HAP-1 (cell line): ENCODE results near the gene STK38L.

Experiments
- DNase-seq, 2 experiments: peaks; one replicate each; pipeline ENCODE4 v3.0.0-alpha.2; 2016 to 2020; ENCODE audit warnings: low spot score in 2 of 2
- H3K27me3 ChIP-seq: fragments of 250-450 bp; sonication (Bioruptor Pico); 2 replicates; pipeline ENCODE4 v1.5.1; 2020; ENCODE audit warnings: low read depth, mild to moderate bottlenecking, moderate library complexity
- H3K36me3 ChIP-seq: fragments of 250-450 bp; sonication (Bioruptor Pico); replicated peaks from 2 replicates; pipeline ENCODE4 v1.5.1; 2020; ENCODE audit warnings: mild to moderate bottlenecking
- H3K4me1 ChIP-seq: fragments of 250-450 bp; sonication (Bioruptor Pico); 2 replicates; pipeline ENCODE4 v1.5.1; 2020; ENCODE audit warnings: mild to moderate bottlenecking
- H3K4me3 ChIP-seq: fragments of 250-450 bp; sonication (Bioruptor Pico); 2 replicates; pipeline ENCODE4 v1.5.1; 2020; ENCODE audit warnings: mild to moderate bottlenecking, moderate library complexity
- H3K9me3 ChIP-seq: fragments of 250-450 bp; sonication (Bioruptor Pico); 2 replicates; pipeline ENCODE4 v1.5.1; 2020; ENCODE audit warnings: mild to moderate bottlenecking, moderate library complexity
- in situ Hi-C: fragments of 300-500 bp; cut with MboI; formaldehyde crosslinking; loops from 3 replicates; pipeline ENCODE4 v1.14.3; 2020; ENCODE audit warnings: low sequenced_read_pairs, inconsistent platforms, mixed read lengths

STK38L gene

GRCh38 chr12:27342536-27342935, 98.5 kb downstream of the STK38L start:
- H3K4me3 ChIP-seq: no peak overlapping the region
- no peak for DNase-seq
- H3K4me1 ChIP-seq: no peaks in the 10 kb centered on the region
- no peaks in the 10 kb centered on the region for H3K27me3 ChIP-seq
- 0 out of 2 replicates have a peak, but pooled peaks cover 3% of the 10 kb centered on the region for H3K36me3 ChIP-seq
- in situ Hi-C loops: no loop called here
- H3K9me3 ChIP-seq: peaks cover 4% of the 10 kb centered on the region; the same call in 1 of the 2 replicates

GRCh38 chr12:27343255-27344000, 99.3 kb downstream of the STK38L start:
- Histone ChIP-seq H3K4me1 (no peaks in the 10 kb centered on the region), H3K9me3 (peaks cover 4% of the 10 kb centered on the region; the same call in 1 of the 2 replicates), H3K27me3 (no peaks in the 10 kb centered on the region), H3K36me3 (0 out of 2 replicates have a peak, but pooled peaks cover 3% of the 10 kb centered on the region), H3K4me3 (no peak overlapping the region)
- DNase-seq: no peak
- in situ Hi-C loops: no loop called here

GRCh38 chr12:27344246-27344645, 100.2 kb downstream of the STK38L start:
- H3K27me3 ChIP-seq: no peaks in the 10 kb centered on the region
- 0 out of 2 replicates have a peak, but pooled peaks cover under 1% of the 10 kb centered on the region for H3K36me3 ChIP-seq
- peaks cover 4% of the 10 kb centered on the region; the same call in 1 of the 2 replicates for H3K9me3 ChIP-seq
- no peak for DNase-seq
- no peaks in the 10 kb centered on the region for H3K4me1 ChIP-seq
- in situ Hi-C loops: no loop called here
- H3K4me3 ChIP-seq: no peak overlapping the region

- H3K4me1 ChIP-seq: no peaks in the 10 kb centered on the region
- peaks cover 2% of the 10 kb centered on the region; the same call in 1 of the 2 replicates for H3K9me3 ChIP-seq
- DNase-seq: no peak
- no peak overlapping the region for H3K4me3 ChIP-seq
- no peaks in the 10 kb centered on the region for H3K27me3 ChIP-seq
- in situ Hi-C loops: no loop called here
- H3K36me3 ChIP-seq: no peaks in the 10 kb centered on the region
Observed at GRCh38 chr12:27344760-27345159, 100.7 kb downstream of the STK38L start.

- in situ Hi-C loops: no loop called here
- no peaks in the 10 kb centered on the region for H3K27me3 ChIP-seq
Observed at GRCh38 chr12:27345376-27345775, 101.3 kb downstream of the STK38L start.

GRCh38 chr12:27347779-27348178, 103.7 kb downstream of the STK38L start:
- Histone ChIP-seq H3K36me3 (no peaks in the 10 kb centered on the region), H3K4me1 (no peaks in the 10 kb centered on the region), H3K9me3 (no peaks in the 10 kb centered on the region), H3K27me3 (no peaks in the 10 kb centered on the region), H3K4me3 (no peak overlapping the region)
- in situ Hi-C loops: no loop called here
- DNase-seq: no peak

More at GRCh38 chr12:27345376-27345775, 101.3 kb downstream of the STK38L start:
- Histone ChIP-seq H3K4me3 (no peak overlapping the region), H3K36me3 (no peaks in the 10 kb centered on the region), H3K4me1 (no peaks in the 10 kb centered on the region), H3K9me3 (no peaks in the 10 kb centered on the region)
- no peak for DNase-seq

- in situ Hi-C loops: no loop called here
- Histone ChIP-seq H3K9me3 (no peaks in the 10 kb centered on the region), H3K36me3 (no peaks in the 10 kb centered on the region), H3K4me3 (no peak overlapping the region), H3K27me3 (no peaks in the 10 kb centered on the region), H3K4me1 (no peaks in the 10 kb centered on the region)
- DNase-seq: no peak
Observed at GRCh38 chr12:27351476-27351875, 107.4 kb downstream of the STK38L start.

GRCh38 chr12:27355486-27355885, 111.4 kb downstream of the STK38L start:
- H3K4me3 ChIP-seq: no peak overlapping the region
- no peaks in the 10 kb centered on the region for H3K4me1 ChIP-seq
- no peaks in the 10 kb centered on the region for H3K27me3 ChIP-seq
- H3K9me3 ChIP-seq: no peaks in the 10 kb centered on the region
- DNase-seq: no peak
- H3K36me3 ChIP-seq: no peaks in the 10 kb centered on the region
- in situ Hi-C loops: no loop called here

- Histone ChIP-seq H3K27me3 (no peaks in the 10 kb centered on the region), H3K36me3 (no peaks in the 10 kb centered on the region), H3K4me3 (no peak overlapping the region), H3K9me3 (no peaks in the 10 kb centered on the region), H3K4me1 (no peaks in the 10 kb centered on the region)
- no peak for DNase-seq
- in situ Hi-C loops: no loop called here
Observed at GRCh38 chr12:27355979-27356378, 111.9 kb downstream of the STK38L start.

GRCh38 chr12:27359578-27360340, 115.7 kb downstream of the STK38L start:
- Histone ChIP-seq H3K9me3 (no peaks in the 10 kb centered on the region), H3K4me3 (no peak overlapping the region), H3K4me1 (no peaks in the 10 kb centered on the region), H3K27me3 (no peaks in the 10 kb centered on the region), H3K36me3 (no peaks in the 10 kb centered on the region)
- DNase-seq: no peak
- in situ Hi-C loops: no loop called here

- H3K27me3 ChIP-seq: no peaks in the 10 kb centered on the region
- in situ Hi-C loops: no loop called here
- H3K9me3 ChIP-seq: no peaks in the 10 kb centered on the region
- H3K36me3 ChIP-seq: no peaks in the 10 kb centered on the region
- no peaks in the 10 kb centered on the region for H3K4me1 ChIP-seq
- H3K4me3 ChIP-seq: no peak overlapping the region
- DNase-seq: no peak
Observed at GRCh38 chr12:27361372-27361771, 117.3 kb downstream of the STK38L start.

GRCh38 chr12:27366621-27367020, 122.5 kb downstream of the STK38L start:
- H3K4me1 ChIP-seq: no peaks in the 10 kb centered on the region
- H3K9me3 ChIP-seq: no peaks in the 10 kb centered on the region
- in situ Hi-C loops: no loop called here
- H3K36me3 ChIP-seq: peaks cover 6% of the 10 kb centered on the region; the same call in 1 of the 2 replicates
- no peak overlapping the region for H3K4me3 ChIP-seq
- no peaks in the 10 kb centered on the region for H3K27me3 ChIP-seq
- no peak for DNase-seq

- H3K36me3 ChIP-seq: peaks cover 6% of the 10 kb centered on the region; the same call in 1 of the 2 replicates
Observed at GRCh38 chr12:27367078-27367477, 123.0 kb downstream of the STK38L start.

More at GRCh38 chr12:27367078-27367477, 123.0 kb downstream of the STK38L start:
- no peaks in the 10 kb centered on the region for H3K4me1 ChIP-seq
- no peaks in the 10 kb centered on the region for H3K9me3 ChIP-seq
- no peak overlapping the region for H3K4me3 ChIP-seq
- DNase-seq: no peak
- in situ Hi-C loops: no loop called here
- H3K27me3 ChIP-seq: no peaks in the 10 kb centered on the region
